ENCODE data around the gene SPATS2L.

Gene SPATS2L

GRCh38 chr2:200274116-200275075 lies 32.1 kb upstream of the SPATS2L start:
- DNase-seq (ENCODE audit: low read depth) = no peak
- H3K4me3 ChIP-seq (ENCODE audit: low read length) = no peak overlapping the region
- TF ChIP-seq CTCF (IDR thresholded peaks at IDR 0.05; ENCODE audit: insufficient read depth, low read depth, low read length, missing control alignments) = no peak

- no peak overlapping the region for H3K4me3 ChIP-seq (ENCODE audit: low read length)
- TF ChIP-seq CTCF (IDR thresholded peaks at IDR 0.05; ENCODE audit: insufficient read depth, low read depth, low read length, missing control alignments) = no peak
- DNase-seq (ENCODE audit: low read depth) = no peak
Measured at GRCh38 chr2:200275295-200276013, 31.0 kb upstream of the SPATS2L start.

- DNase-seq (ENCODE audit: low read depth) = no peak
- H3K4me3 ChIP-seq (ENCODE audit: low read length) = no peak overlapping the region
- TF ChIP-seq CTCF (IDR thresholded peaks at IDR 0.05; ENCODE audit: insufficient read depth, low read depth, low read length, missing control alignments) = no peak
Measured at GRCh38 chr2:200276472-200276871, 30.0 kb upstream of the SPATS2L start.

- H3K4me3 ChIP-seq (ENCODE audit: low read length) = peak overlapping the region; percentile 15
- no peak for TF ChIP-seq CTCF (IDR thresholded peaks at IDR 0.05; ENCODE audit: insufficient read depth, low read depth, low read length, missing control alignments)
- DNase-seq (ENCODE audit: low read depth) = peak; percentile 90
Measured at GRCh38 chr2:200278694-200279316, 27.7 kb upstream of the SPATS2L start.

- no peak for DNase-seq (ENCODE audit: low read depth)
- TF ChIP-seq CTCF (IDR thresholded peaks at IDR 0.05; ENCODE audit: insufficient read depth, low read depth, low read length, missing control alignments) = no peak
Measured at GRCh38 chr2:200279857-200280256, 26.6 kb upstream of the SPATS2L start.

GRCh38 chr2:200286578-200286977 lies 19.9 kb upstream of the SPATS2L start:
- no peak for DNase-seq (ENCODE audit: low read depth)
- TF ChIP-seq CTCF (IDR thresholded peaks at IDR 0.05; ENCODE audit: insufficient read depth, low read depth, low read length, missing control alignments) = no peak
- no peak overlapping the region for H3K4me3 ChIP-seq (ENCODE audit: low read length)

More at GRCh38 chr2:200279857-200280256, 26.6 kb upstream of the SPATS2L start:
- no peak overlapping the region for H3K4me3 ChIP-seq (ENCODE audit: low read length)
